ENCODE results near the gene TMCO6. TPM values are rescaled to one million over a fixed set of nuclear protein-coding genes. Genes with fewer than 3 reads are reported as not detected.

TMCO6 gene
- total RNA-seq, 2 experiments from 2014 or later, result 20.9 to 21.1 TPM

GRCh38 chr5:140672455-140673186 lies 33.4 kb downstream of the TMCO6 start:
- no peak for TF ChIP-seq CTCF (IDR thresholded peaks at IDR 0.05)
- Mint-ChIP-seq H3K4me1 (ENCODE audit: low read depth) (peaks cover 6% of the 10 kb centered on the region), H3K36me3 (ENCODE audit: low read depth) (peaks cover 83% of the 10 kb centered on the region), H3K27me3 (no peaks in the 10 kb centered on the region), H3K27ac (no peak overlapping the region), H3K4me3 (no peak overlapping the region), H3K9me3 (no peaks in the 10 kb centered on the region)
- DNase-seq (peak in 4 of 14 experiments; percentile 13 to 46 (median 22)), ATAC-seq (ENCODE audit: poor library complexity) (no peak)
- ChIA-PET CTCF (no interaction called here), POLR2A (interaction anchor here (1.4 to 1.8 kb wide), 2 partner anchors 10 to 25 kb away, joined by 3 to 6 read pairs; partner anchors contain the start of genes IK and NDUFA2)
- Histone ChIP-seq H3K4me3 (ENCODE audit: low read length) (no peak overlapping the region), H3K27ac (ENCODE audit: low read depth in 1 of 2, low read length in 2 of 2) (no peak overlapping the region), H3K4me1 (ENCODE audit: insufficient read depth, low read length) (no peaks in the 10 kb centered on the region), H3K9me3 (ENCODE audit: control insufficient read depth in 1 of 2, insufficient read depth in 1 of 2, low read length in 2 of 2) (no peaks in the 10 kb centered on the region), H3K27me3 (ENCODE audit: control insufficient read depth in 1 of 2, insufficient read depth in 2 of 2, low read length in 2 of 2) (no peaks in the 10 kb centered on the region), H3K36me3 (ENCODE audit: insufficient read depth, low read length) (peaks cover 82% of the 10 kb centered on the region)
- intact Hi-C loops (cut with DNase I, micrococcal nuclease), result no loop called here

- Histone ChIP-seq H3K4me1 (ENCODE audit: insufficient read depth, low read length) (no peaks in the 10 kb centered on the region), H3K36me3 (ENCODE audit: insufficient read depth, low read length) (peaks cover 82% of the 10 kb centered on the region), H3K4me3 (ENCODE audit: low read length) (no peak within 1 kb of the TSS), H3K27me3 (ENCODE audit: control insufficient read depth in 1 of 2, insufficient read depth in 2 of 2, low read length in 2 of 2) (no peaks in the 10 kb centered on the region), H3K27ac (ENCODE audit: low read depth in 1 of 2, low read length in 2 of 2) (no peak within 1 kb of the TSS), H3K9me3 (ENCODE audit: control insufficient read depth in 1 of 2, insufficient read depth in 1 of 2, low read length in 2 of 2) (no peaks in the 10 kb centered on the region)
- DNase-seq (no peak), ATAC-seq (ENCODE audit: poor library complexity) (no peak)
- Mint-ChIP-seq H3K4me3 (no peak within 1 kb of the TSS), H3K27me3 (no peaks in the 10 kb centered on the region), H3K36me3 (ENCODE audit: low read depth) (peaks cover 83% of the 10 kb centered on the region), H3K9me3 (no peaks in the 10 kb centered on the region), H3K27ac (peak within 1 kb of the TSS; percentile 31), H3K4me1 (ENCODE audit: low read depth) (no peaks in the 10 kb centered on the region)
- POLR2A ChIA-PET, result interaction anchor here (1.0 to 1.9 kb wide), 4 partner anchors 10 to 143 kb away, joined by 3 to 6 read pairs (median 4); partner anchors contain the start of genes IK, NDUFA2 and ZMAT2
- CTCF ChIA-PET, result no interaction called here
- intact Hi-C loops (cut with DNase I, micrococcal nuclease), result no loop called here
- no peak for TF ChIP-seq CTCF (IDR thresholded peaks at IDR 0.05)
Measured at GRCh38 chr5:140673187-140673976, 34.1 kb downstream of the TMCO6 start, which contains the start of gene DND1. Gene DND1, minus strand, starts transcription at chr5:140673576. Its CDS starts 34 bp downstream, at chr5:140673542.

DNA sequence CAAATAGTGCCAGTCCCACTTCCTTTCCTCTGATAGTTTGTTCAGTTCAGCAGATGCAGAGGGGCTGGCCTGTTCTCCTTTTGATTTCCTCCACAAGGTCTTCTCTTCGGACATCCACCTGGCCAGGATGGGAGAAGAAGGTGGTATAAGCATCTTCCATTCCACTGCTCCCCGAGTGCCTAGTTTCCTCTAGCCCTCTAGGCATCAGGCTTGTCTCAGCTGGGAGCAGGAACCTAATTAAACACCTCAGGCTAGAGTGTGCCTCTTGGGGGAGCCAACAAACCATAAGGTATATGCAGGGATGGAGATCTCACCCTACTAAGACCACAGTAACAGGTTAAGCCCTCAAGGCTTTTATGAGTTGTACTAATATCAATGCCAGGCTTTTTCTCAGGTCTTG lies 35.0 kb downstream of the TMCO6 start:
- peaks cover 83% of the 10 kb centered on the region for H3K36me3 Mint-ChIP-seq (ENCODE audit: low read depth)
- Histone ChIP-seq H3K27ac (ENCODE audit: low read depth in 1 of 2, low read length in 2 of 2) (no peak overlapping the region), H3K9me3 (ENCODE audit: control insufficient read depth in 1 of 2, insufficient read depth in 1 of 2, low read length in 2 of 2) (no peaks in the 10 kb centered on the region), H3K27me3 (ENCODE audit: control insufficient read depth in 1 of 2, insufficient read depth in 2 of 2, low read length in 2 of 2) (no peaks in the 10 kb centered on the region), H3K4me1 (ENCODE audit: insufficient read depth, low read length) (no peaks in the 10 kb centered on the region), H3K36me3 (ENCODE audit: insufficient read depth, low read length) (peaks cover 79% of the 10 kb centered on the region), H3K4me3 (ENCODE audit: low read length) (no peak overlapping the region)
- H3K4me3 Mint-ChIP-seq, result no peak overlapping the region
- DNase-seq (no peak), ATAC-seq (ENCODE audit: poor library complexity) (no peak)
- peak overlapping the region; percentile 31 for H3K27ac Mint-ChIP-seq
- no peaks in the 10 kb centered on the region for H3K27me3 Mint-ChIP-seq
- no peaks in the 10 kb centered on the region for H3K4me1 Mint-ChIP-seq (ENCODE audit: low read depth)
- no peaks in the 10 kb centered on the region for H3K9me3 Mint-ChIP-seq
- intact Hi-C loops (cut with DNase I, micrococcal nuclease), result no loop called here
- CTCF ChIA-PET, result interaction anchor here (1.4 kb wide), 1 partner anchor 15 kb away, joined by 4 read pairs; no protein-coding TSS in a partner anchor
- no peak for TF ChIP-seq CTCF (IDR thresholded peaks at IDR 0.05)
- POLR2A ChIA-PET, result interaction anchor here (0.7 to 1.9 kb wide), 3 partner anchors 26 to 144 kb away, joined by 3 to 6 read pairs (median 4); partner anchors contain the start of genes IK, NDUFA2 and ZMAT2
